Pancreas (tissue), 10 donors: ENCODE measurements around the gene PPP1R3E. TPM values are rescaled to one million over a fixed set of nuclear protein-coding genes. Genes with fewer than 3 reads are reported as not detected.

ENCODE experiments used
- ATAC-seq, 4 donors: fragments of 200-7000 bp; cut with Tn5 transposase; one replicate each; pipeline versions ENCODE4 v1.8.0 to v1.9.1; 2020; ENCODE audit warnings: mild to moderate bottlenecking in 4 of 4, moderate library complexity in 4 of 4
- DNase-seq, 6 donors: peaks; one replicate each; pipeline ENCODE4 v3.0.0-alpha.2; 2020
- FAIRE-seq: peaks from 2 replicates; lab custom pipeline; 2012; peaks lifted over from hg19 to GRCh38; lab: Jason Lieb, UNC
- H3K27ac ChIP-seq, 4 donors: fragments of 200-600 bp; sonication (generic); 1 replicate in 3 of 4; 2 replicates in 1 of 4; pipeline versions ENCODE4 v1.5.0 to v1.8.0; 2020
- H3K27me3 ChIP-seq, 4 donors: fragments of 200-600 bp; one replicate each; pipeline ENCODE4 v1.8.0; 2021
- H3K36me3 ChIP-seq, 3 donors: fragments of 200-600 bp; sonication (generic) in 1 of 3; one replicate each; pipeline versions ENCODE4 v1.5.0 to v1.8.0; 2020 to 2021
- H3K4me1 ChIP-seq, 3 donors: fragments of 200-600 bp; one replicate each; pipeline ENCODE4 v1.8.0; 2021
- H3K4me3 ChIP-seq, 4 donors: fragments of 200-600 bp; sonication (generic) in 2 of 4; one replicate each; pipeline versions ENCODE4 v1.5.0 to v1.8.0; 2020 to 2021
- H3K9me3 ChIP-seq, 4 donors: fragments of 200-600 bp; one replicate each; pipeline ENCODE4 v1.8.0; 2021
- CTCF ChIP-seq, 4 donors: fragments of 200-600 bp; sonication (generic) in 3 of 4; IDR thresholded peaks; one replicate each; pipeline versions ENCODE4 v1.5.0 to v1.8.0; 2021; ENCODE audit warnings: antibody characterized with exemption in 4 of 4
- WGBS, 2 donors: extraction: QIAGEN DNeasy Blood & Tissue Kit; methylation state at CpG; one replicate each; pipeline ENCODE4 v1.1.7; 2013; 5-methylcytosine and 5-hydroxymethylcytosine counted together
- intact Hi-C, 3 donors: fragments of 100-400 bp; cut with DNase I; formaldehyde crosslinking; loops; one replicate each; pipeline versions ENCODE4 v1.11.1 to v1.14.2; 2022
- polyA plus RNA-seq, 2 donors: library from polyadenylated mRNA; stranded (reverse); fragments of 200-250 nt; gene quantifications; one replicate each; pipeline ENCODE4 v1.2.3, GENCODE V29; 2013
- total RNA-seq, 6 donors: library from RNA; stranded (reverse); fragmentation: NEBNext Ultra II Directional in 4 of 6; extraction: Animal tissue kit (Norgen Biotek cat#: 25700) in 4 of 6; gene quantifications; one replicate each; pipeline versions ENCODE4 v1.2.1 to v1.2.4, GENCODE V29; 2021 to 2023
- donor health status: healthy with polysubstance abuse.
- donor health status: DM: no; HTN: no; CAD: no; lungs with moderate emphysema.
- donor health status: DM: no; HTN: no; CAD: no.
- donor health status: control.
- donor health status: control.
- donor health status: Bipolar disorder and iron deficiency.
- donor health status: DM: yes; HTN: yes; CAD: no.
- donor health status: DM: no; HTN: no; CAD: no.
- donor health status: DM: no; HTN: no; CAD: no.
- donor health status: DM: yes; HTN: yes; CAD: no.

Gene PPP1R3E
- total and polyA plus RNA-seq, 8 donors, result 4.1 to 25.9 (median 8.1) TPM

- intact Hi-C loops, result no loop called here
- no peak for DNase-seq
- no peak overlapping the region for H3K27ac ChIP-seq
- no peak overlapping the region for H3K4me3 ChIP-seq
- no peak for ATAC-seq
- H3K4me1 ChIP-seq, result peaks cover 0 to 10% (median 0%) of the 10 kb centered on the region in 3 donors
- H3K36me3 ChIP-seq, result no peaks in the 10 kb centered on the region
- FAIRE-seq, result no peak
- WGBS, 2 donors, result 88 to 93% methylated on average over 7 of the region's 7 CpGs
- no peak for TF ChIP-seq CTCF (IDR thresholded peaks at IDR 0.05)
- H3K9me3 ChIP-seq, result no peaks in the 10 kb centered on the region
- H3K27me3 ChIP-seq, result no peaks in the 10 kb centered on the region
Observed at GRCh38 chr14:23296012-23296777, 6.5 kb downstream of the PPP1R3E start.

DNA sequence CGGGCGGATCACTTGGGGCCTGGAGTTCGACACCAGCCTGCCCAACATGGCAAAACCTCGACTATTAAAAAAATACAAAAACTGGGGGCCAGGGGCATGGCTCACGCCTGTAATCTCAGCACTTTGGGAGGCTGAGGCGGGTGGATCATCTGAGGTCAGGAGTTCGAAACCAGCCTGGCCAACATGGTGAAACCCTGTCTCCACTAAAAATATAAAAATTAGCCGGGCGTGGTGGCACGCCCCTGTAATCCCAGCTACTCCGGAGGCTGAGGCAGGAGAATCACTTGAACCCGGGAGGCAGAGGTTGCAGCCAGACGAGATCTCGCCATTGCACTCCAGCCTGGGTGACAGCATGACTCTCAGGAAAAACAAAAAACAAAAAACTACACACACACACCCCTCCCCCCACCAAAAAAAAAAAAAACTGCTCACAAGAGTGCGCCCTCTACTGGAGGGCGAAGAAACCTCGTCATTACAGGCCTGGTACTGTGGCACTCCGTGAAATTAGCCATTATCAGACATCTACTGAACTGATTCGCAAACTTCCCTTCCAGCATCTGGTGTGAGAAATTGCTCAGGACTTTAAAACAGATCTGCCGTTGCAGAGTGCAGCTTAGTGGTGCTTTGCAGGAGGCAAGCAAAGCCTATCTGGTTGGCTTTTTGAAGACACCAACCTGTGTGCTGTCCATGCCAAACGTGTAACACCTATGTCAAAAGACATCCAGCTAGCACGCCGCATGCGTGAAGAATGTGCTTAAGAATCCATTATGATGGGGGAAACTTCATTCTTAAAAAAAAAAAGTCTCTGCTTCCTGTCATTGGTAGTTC is 7.7 kb downstream of the PPP1R3E start:
- 23 to 25% methylated on average over 24 of the region's 24 CpGs for WGBS, 2 donors
- intact Hi-C loops, result no loop called here
- no peaks in the 10 kb centered on the region for H3K9me3 ChIP-seq
- H3K4me1 ChIP-seq, result peaks cover 0 to 6% (median 0%) of the 10 kb centered on the region in 3 donors
- peak overlapping the region in 1 of 4 donors; percentile 18 for H3K4me3 ChIP-seq
- no peak overlapping the region for H3K27ac ChIP-seq
- peak; percentile 80 to 83 (median 82) for TF ChIP-seq CTCF (IDR thresholded peaks at IDR 0.05)
- FAIRE-seq, result no peak
- no peaks in the 10 kb centered on the region for H3K36me3 ChIP-seq
- ATAC-seq, result peak; percentile 84 to 90 (median 86)
- peak in 2 of 6 donors; percentile 50 to 56 for DNase-seq
- H3K27me3 ChIP-seq, result no peaks in the 10 kb centered on the region

DNA sequence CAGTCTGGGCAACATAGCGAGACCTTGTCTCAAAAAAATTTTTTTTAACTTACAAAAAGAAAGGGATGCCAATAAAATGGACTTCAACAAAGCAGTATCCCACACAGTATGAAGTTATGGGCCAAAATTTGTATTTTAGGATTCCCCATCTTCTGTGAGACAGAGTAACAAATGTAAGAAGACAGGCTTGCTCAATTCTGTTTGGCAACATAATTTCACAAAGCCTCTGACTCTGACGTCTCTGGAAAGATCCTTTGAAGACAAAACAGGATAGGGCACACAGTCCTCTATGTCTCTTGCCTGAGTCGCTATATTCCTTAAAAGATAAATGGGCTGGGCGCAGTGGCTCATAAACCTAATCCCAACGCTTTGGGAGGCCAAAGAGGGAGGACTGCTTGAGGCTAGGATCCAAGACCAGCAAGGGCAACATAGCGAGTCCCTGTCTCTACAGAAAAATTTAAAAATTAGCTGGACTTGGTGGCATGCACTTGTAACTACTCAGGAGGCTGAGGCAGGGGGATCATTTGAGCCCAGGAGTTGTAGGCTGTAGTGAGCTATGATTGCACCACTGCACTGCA is 15.7 kb downstream of the PPP1R3E start:
- peaks cover 0 to 14% (median 13%) of the 10 kb centered on the region in 3 donors for H3K4me1 ChIP-seq
- intact Hi-C loops, result no loop called here
- no peaks in the 10 kb centered on the region for H3K27me3 ChIP-seq
- FAIRE-seq (no peak), ATAC-seq (no peak), DNase-seq (no peak)
- no peaks in the 10 kb centered on the region for H3K36me3 ChIP-seq
- H3K27ac ChIP-seq, result peak overlapping the region; percentile 87 to 97 (median 96)
- H3K9me3 ChIP-seq, result no peaks in the 10 kb centered on the region
- peak overlapping the region; percentile 18 to 91 (median 66) for H3K4me3 ChIP-seq
- no peak for TF ChIP-seq CTCF (IDR thresholded peaks at IDR 0.05)
- WGBS, 2 donors, result 41 to 45% methylated on average over 6 of the region's 6 CpGs

DNA sequence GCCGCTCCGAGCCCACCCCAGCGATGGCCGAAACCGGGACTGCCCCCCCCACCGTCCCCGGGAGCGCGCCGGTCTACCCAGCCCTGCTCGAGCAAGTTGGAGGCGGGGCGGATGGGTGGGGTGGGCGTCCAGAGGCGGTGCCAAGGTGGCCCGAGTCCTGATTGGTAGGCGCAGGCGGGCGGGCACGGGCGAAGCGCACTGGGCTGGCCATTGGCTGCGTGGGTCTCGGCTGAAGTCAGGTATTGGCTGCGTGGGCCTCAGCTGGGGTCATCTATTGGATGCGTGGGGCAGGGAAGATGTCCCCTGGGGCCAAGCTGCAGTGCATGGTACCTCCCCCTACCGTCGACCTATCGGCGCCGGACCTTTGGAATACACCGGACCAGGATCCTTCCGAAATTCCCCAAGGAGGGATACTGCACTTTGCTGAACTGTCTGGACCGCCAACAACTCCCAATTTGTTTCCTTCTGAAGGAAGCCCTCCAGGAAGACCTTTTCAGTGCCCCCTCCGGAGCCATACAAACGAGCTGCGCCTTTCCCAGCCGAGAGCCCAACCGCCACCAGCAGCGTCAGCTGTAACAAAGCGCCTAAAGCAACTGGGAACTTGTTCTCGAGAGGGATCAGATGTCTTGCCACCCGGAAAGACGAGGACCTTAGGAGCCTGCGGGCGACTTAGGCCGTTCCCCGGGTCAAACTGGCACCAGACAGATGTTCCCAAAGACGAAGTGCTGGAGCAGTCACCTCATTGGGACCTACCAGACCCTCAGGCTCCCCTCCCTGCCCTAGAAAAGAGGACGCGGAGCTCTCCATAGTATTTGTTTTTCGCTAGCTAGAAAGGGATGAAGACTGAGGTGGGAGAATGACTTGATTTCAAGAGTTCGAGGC is 16.4 kb downstream of the PPP1R3E start, which contains the start of gene HOMEZ:
TSS of gene HOMEZ (minus strand) at position 113 of the 882 bp plus-strand sequence. CDS start 180 bp downstream, outside the sequence.
- H3K36me3 ChIP-seq, result no peaks in the 10 kb centered on the region
- no peaks in the 10 kb centered on the region for H3K27me3 ChIP-seq
- peak within 1 kb of the TSS; percentile 87 to 97 (median 96) for H3K27ac ChIP-seq
- DNase-seq (peak; percentile 97 to 99 (median 99)), FAIRE-seq (peak; percentile 68), ATAC-seq (peak; percentile 96 to 98 (median 97))
- H3K9me3 ChIP-seq, result no peaks in the 10 kb centered on the region
- WGBS, 2 donors, result 0 to 1% methylated on average over 46 to 53 of the region's 53 CpGs
- intact Hi-C loops, result no loop called here
- H3K4me3 ChIP-seq, result peak within 1 kb of the TSS; percentile 33 to 91 (median 66)
- peaks cover 0 to 14% (median 13%) of the 10 kb centered on the region in 3 donors for H3K4me1 ChIP-seq
- TF ChIP-seq CTCF (IDR thresholded peaks at IDR 0.05), result no peak
